H1 (cell line): ENCODE data around the gene SELPLG.

Experiments
- CTCF ChIP-seq, 3 experiments: IDR thresholded peaks; 1 replicate in 2 of 3; 2 replicates in 1 of 3; pipeline versions ENCODE4 v1.5.1 to v1.6.1; 2011; ENCODE audit warnings: low read length in 3 of 3, mild to moderate bottlenecking in 3 of 3, inconsistent platforms in 2 of 3, low read depth in 1 of 3, moderate library complexity in 1 of 3; ENCODE audit not compliant: insufficient read depth in 1 of 3; ENCODE audit errors: control extremely low read depth in 1 of 3
- POLR2A ChIP-seq, 2 experiments: IDR thresholded peaks; 1 replicate in 1 of 2; 2 replicates in 1 of 2; pipeline ENCODE4 v1.6.1; 2011; ENCODE audit warnings: low read depth in 2 of 2, low read length in 2 of 2, mild to moderate bottlenecking in 2 of 2; ENCODE audit errors: control extremely low read depth in 1 of 2
- POLR2AphosphoS5 ChIP-seq: IDR thresholded peaks from 2 replicates; pipeline ENCODE4 v1.6.1; 2011; ENCODE audit warnings: low read depth, low read length
- SUZ12 ChIP-seq: fragments of 200-600 bp; sonication (generic); IDR thresholded peaks from 2 replicates; pipeline ENCODE4 v1.6.1; 2012; ENCODE audit warnings: mild to moderate bottlenecking, inconsistent platforms, low read length, moderate library complexity, mixed read lengths
- USF2 ChIP-seq: IDR thresholded peaks from 2 replicates; pipeline ENCODE4 v1.6.1; 2011; ENCODE audit warnings: low read length, improper control_type of control experiment

GRCh38 chr12:108602209-108602705 is 31.4 kb downstream of the SELPLG start:
- TF ChIP-seq SUZ12 (no peak), CTCF (IDR thresholded peaks at IDR 0.05; ENCODE audit: control extremely low read depth in 1 of 3, insufficient read depth in 1 of 3, low read depth in 1 of 3, low read length in 3 of 3) (no peak), POLR2A (IDR thresholded peaks at IDR 0.05; ENCODE audit: control extremely low read depth in 1 of 2, low read depth in 2 of 2, low read length in 2 of 2) (no peak), USF2 (no peak), POLR2AphosphoS5 (no peak)
